Natural killer cell (primary cell): ENCODE measurements around the gene ABHD17A. TPM values are rescaled to one million over a fixed set of nuclear protein-coding genes. Genes with fewer than 3 reads are reported as not detected.

Source experiments
- ATAC-seq, 3 donors: fragments of 150-1000 bp in 2 of 3; fragments of 200-7000 bp in 1 of 3; cut with Tn5 transposase; 1 replicate in 1 of 3; 2 replicates in 2 of 3; pipeline ENCODE4 v1.10.0; 2021; ENCODE audit warnings: mild to moderate bottlenecking in 2 of 3, moderate library complexity in 2 of 3
- DNase-seq, 2 donors: peaks; one replicate each; pipeline versions ENCODE4 v3.0.0 to v3.0.0-alpha.2; 2013 to 2021; ENCODE audit warnings: mixed read lengths in 1 of 2
- H3K27ac ChIP-seq: one replicate; pipeline ENCODE4 v1.5.1; 2013; ENCODE audit warnings: mild to moderate bottlenecking, low read length
- H3K27me3 ChIP-seq: one replicate; pipeline ENCODE4 v1.6.1; 2013; ENCODE audit warnings: low read length; ENCODE audit not compliant: control insufficient read depth, insufficient read depth
- H3K36me3 ChIP-seq: one replicate; pipeline ENCODE4 v1.6.1; 2013; ENCODE audit warnings: low read length; ENCODE audit not compliant: control insufficient read depth, insufficient read depth
- H3K4me1 ChIP-seq: one replicate; pipeline ENCODE4 v1.6.1; 2013; ENCODE audit warnings: low read length; ENCODE audit not compliant: control insufficient read depth, insufficient read depth
- H3K4me3 ChIP-seq: one replicate; pipeline ENCODE4 v1.5.1; 2013; ENCODE audit warnings: low read length
- H3K9me3 ChIP-seq: one replicate; pipeline ENCODE4 v1.6.1; 2013; ENCODE audit warnings: low read length; ENCODE audit not compliant: control insufficient read depth, insufficient read depth
- H3K27ac Mint-ChIP-seq, 2 donors: one replicate each; pipeline ENCODE4 v1.8.0; 2022; ENCODE audit warnings: mild to moderate bottlenecking in 2 of 2, mixed read lengths in 2 of 2, moderate library complexity in 1 of 2
- H3K27me3 Mint-ChIP-seq, 2 donors: one replicate each; pipeline ENCODE4 v1.8.0; 2022; ENCODE audit warnings: low read depth in 2 of 2, mixed read lengths in 2 of 2
- H3K36me3 Mint-ChIP-seq: one replicate; pipeline ENCODE4 v1.8.0; 2022; ENCODE audit warnings: mixed read lengths
- H3K4me1 Mint-ChIP-seq, 2 donors: one replicate each; pipeline ENCODE4 v1.8.0; 2022; ENCODE audit warnings: mixed read lengths in 2 of 2
- H3K4me3 Mint-ChIP-seq: one replicate; pipeline ENCODE4 v1.8.0; 2022; ENCODE audit warnings: mild to moderate bottlenecking, moderate library complexity, mixed read lengths
- H3K9me3 Mint-ChIP-seq, 2 donors: one replicate each; pipeline ENCODE4 v1.8.0; 2022; ENCODE audit warnings: mixed read lengths in 2 of 2
- CTCF ChIP-seq: fragments of 200-600 bp; IDR thresholded peaks from one replicate; pipeline ENCODE4 v1.8.0; 2022; ENCODE audit warnings: antibody characterized with exemption
- WGBS: methylation state at CpG from one replicate; pipeline ENCODE4 v1.1.7; 2013; ENCODE audit warnings: missing lambda C conversion rate; ENCODE audit not compliant: insufficient coverage; 5-methylcytosine and 5-hydroxymethylcytosine counted together
- intact Hi-C: fragments of 100-400 bp; cut with micrococcal nuclease; formaldehyde crosslinking; loops from one replicate; pipeline ENCODE4 v1.14.2; 2022
- total RNA-seq, 4 donors: library from RNA; stranded (reverse); fragments of 120-200 nt in 1 of 4; gene quantifications; one replicate each; pipeline versions ENCODE4 v1.2.3 to v1.2.4, GENCODE V29; 2013 to 2022

Gene ABHD17A
- total RNA-seq, 3 donors from 2014 or later (not counting 1 experiment from before 2014, with no cell fraction given): 554 to 652 (median 608) TPM

GRCh38 chr19:1853295-1854038 is 31.8 kb downstream of the ABHD17A start:
- peaks cover 78% of the 10 kb centered on the region for H3K4me1 ChIP-seq
- H3K4me3 ChIP-seq: no peak overlapping the region
- H3K36me3 ChIP-seq: no peaks in the 10 kb centered on the region
- H3K27me3 Mint-ChIP-seq: no peaks in the 10 kb centered on the region
- WGBS: 17% methylated on average over 23 of the region's 27 CpGs
- TF ChIP-seq CTCF: peak; percentile 90
- H3K4me1 Mint-ChIP-seq: peaks cover 17 to 44% of the 10 kb centered on the region in 2 donors
- ATAC-seq (peak; percentile 52 to 63 (median 59)), DNase-seq (peak; percentile 87 to 90)
- no peaks in the 10 kb centered on the region for H3K36me3 Mint-ChIP-seq
- peak overlapping the region; percentile 76 for H3K4me3 Mint-ChIP-seq
- no peaks in the 10 kb centered on the region for H3K9me3 ChIP-seq
- H3K9me3 Mint-ChIP-seq: no peaks in the 10 kb centered on the region
- H3K27ac ChIP-seq: peak overlapping the region; percentile 29
- H3K27me3 ChIP-seq: no peaks in the 10 kb centered on the region
- H3K27ac Mint-ChIP-seq: peak overlapping the region; percentile 79 to 88
- intact Hi-C loops: no loop called here

- ATAC-seq (no peak), DNase-seq (no peak)
- Histone ChIP-seq H3K4me1 (peaks cover 74% of the 10 kb centered on the region), H3K27me3 (no peaks in the 10 kb centered on the region), H3K36me3 (no peaks in the 10 kb centered on the region), H3K4me3 (no peak overlapping the region), H3K9me3 (no peaks in the 10 kb centered on the region), H3K27ac (no peak overlapping the region)
- H3K27me3 Mint-ChIP-seq: no peaks in the 10 kb centered on the region
- H3K27ac Mint-ChIP-seq: peak overlapping the region; percentile 20 to 79
- intact Hi-C loops: no loop called here
- H3K4me1 Mint-ChIP-seq: peaks cover 17 to 42% of the 10 kb centered on the region in 2 donors
- H3K9me3 Mint-ChIP-seq: no peaks in the 10 kb centered on the region
- WGBS: 67% methylated on average over 9 of the region's 9 CpGs
- TF ChIP-seq CTCF: no peak
- H3K4me3 Mint-ChIP-seq: peak overlapping the region; percentile 76
- no peaks in the 10 kb centered on the region for H3K36me3 Mint-ChIP-seq
These were observed 32.6 kb downstream of the ABHD17A start for GRCh38 chr19:1852581-1853128.

GRCh38 chr19:1851654-1852580 is 33.4 kb downstream of the ABHD17A start:
- peak overlapping the region in 1 of 2 donors; percentile 20 for H3K27ac Mint-ChIP-seq
- H3K4me3 Mint-ChIP-seq: peak overlapping the region; percentile 17
- H3K27me3 Mint-ChIP-seq: no peaks in the 10 kb centered on the region

More at GRCh38 chr19:1851654-1852580, 33.4 kb downstream of the ABHD17A start:
- DNase-seq (peak; percentile 54 to 87), ATAC-seq (peak in 1 of 3 donors; percentile 15)
- Histone ChIP-seq H3K4me1 (peaks cover 74% of the 10 kb centered on the region), H3K4me3 (no peak overlapping the region), H3K9me3 (no peaks in the 10 kb centered on the region), H3K27me3 (no peaks in the 10 kb centered on the region), H3K36me3 (no peaks in the 10 kb centered on the region), H3K27ac (peak overlapping the region; percentile 41)
- Mint-ChIP-seq H3K4me1 (peaks cover 24 to 50% of the 10 kb centered on the region in 2 donors), H3K36me3 (no peaks in the 10 kb centered on the region), H3K9me3 (no peaks in the 10 kb centered on the region)
- WGBS: 18% methylated on average over 66 of the region's 66 CpGs
- intact Hi-C loops: no loop called here
- TF ChIP-seq CTCF: no peak
